ENCODE data around the gene PISD. TPM values are rescaled to one million over a fixed set of nuclear protein-coding genes. Genes with fewer than 3 reads are reported as not detected.

Gene PISD
- total RNA-seq, 1 experiment from 2014 or later: 46.4 TPM

GRCh38 chr22:31639436-31640039 lies 22.5 kb downstream of the PISD start:
- Histone ChIP-seq H3K27me3 (ENCODE audit: insufficient read depth, low read depth) (no peaks in the 10 kb centered on the region), H3K9me2 (ENCODE audit: insufficient read depth) (no peaks in the 10 kb centered on the region), H3K4me2 (no peak overlapping the region), H4K20me1 (ENCODE audit: insufficient read depth) (0 out of 2 replicates have a peak, but pooled peaks cover 19% of the 10 kb centered on the region), H3K4me3 (no peak overlapping the region), H3F3A (ENCODE audit: insufficient read depth, low read depth) (peaks cover 25% of the 10 kb centered on the region), H3K27ac (no peak overlapping the region; the same call in 1 of the 2 replicates), H3K9me3 (ENCODE audit: insufficient read depth, low read depth) (no peaks in the 10 kb centered on the region), H3K79me2 (ENCODE audit: low read depth) (peaks cover 94% of the 10 kb centered on the region), H3K36me3 (ENCODE audit: low read depth) (peaks cover 13% of the 10 kb centered on the region; the same call in 1 of the 2 replicates), H3K4me1 (replicated peaks; ENCODE audit: insufficient read depth) (peaks cover 30% of the 10 kb centered on the region), H2AFZ (no peak overlapping the region)
- BruUV-seq (replicated peaks): no TSS peak
- no peak for TF ChIP-seq CTCF (conservative IDR thresholded peaks at IDR 0.05)
- no peak for TF ChIP-seq EZH2 (IDR thresholded peaks at IDR 0.05; ENCODE audit: low read depth)
- ChIA-PET CTCF (interaction anchor here (0.6 kb wide), 1 partner anchor 26 kb away, joined by 3 read pairs; no protein-coding TSS in a partner anchor), POLR2A (ENCODE audit: unreplicated experiment) (interaction anchor here (0.6 kb wide), 2 partner anchors 23 to 180 kb away, joined by 3 to 4 read pairs; no protein-coding TSS in a partner anchor)
- intact Hi-C loops (cut with micrococcal nuclease; ENCODE audit: unreplicated experiment): loop anchor here (2.0 to 10.0 kb wide), 2 partner anchors 23 to 155 kb away; partner anchors contain the start of genes EIF4ENIF1 and PISD
- DNase-seq: peak; percentile 44 to 73

GRCh38 chr22:31637891-31638618 lies 24.0 kb downstream of the PISD start:
- Histone ChIP-seq H3K4me1 (replicated peaks; ENCODE audit: insufficient read depth) (peaks cover 41% of the 10 kb centered on the region), H3K27ac (no peak overlapping the region), H4K20me1 (ENCODE audit: insufficient read depth) (peaks cover 30% of the 10 kb centered on the region; the same call in 1 of the 2 replicates), H3K4me2 (no peak overlapping the region), H3K9me2 (ENCODE audit: insufficient read depth) (no peaks in the 10 kb centered on the region), H3F3A (ENCODE audit: insufficient read depth, low read depth) (peaks cover 32% of the 10 kb centered on the region), H3K27me3 (ENCODE audit: insufficient read depth, low read depth) (no peaks in the 10 kb centered on the region), H2AFZ (no peak overlapping the region), H3K79me2 (ENCODE audit: low read depth) (peaks cover 93% of the 10 kb centered on the region), H3K4me3 (no peak overlapping the region), H3K36me3 (ENCODE audit: low read depth) (peaks cover 6% of the 10 kb centered on the region; the same call in 1 of the 2 replicates), H3K9me3 (ENCODE audit: insufficient read depth, low read depth) (no peaks in the 10 kb centered on the region)
- BruUV-seq (replicated peaks): TSS peak; percentile 33
- DNase-seq: peak in 1 of 2 experiments; percentile 34
- CTCF ChIA-PET: interaction anchor here (0.5 kb wide), 1 partner anchor 124 kb away, joined by 3 read pairs; no protein-coding TSS in a partner anchor
- POLR2A ChIA-PET (ENCODE audit: unreplicated experiment): interaction anchor here (1.0 kb wide), 1 partner anchor 24 kb away, joined by 6 read pairs; the partner anchor contains the start of gene PISD
- no peak for TF ChIP-seq EZH2 (IDR thresholded peaks at IDR 0.05; ENCODE audit: low read depth)
- no peak for TF ChIP-seq CTCF (conservative IDR thresholded peaks at IDR 0.05)
- intact Hi-C loops (cut with micrococcal nuclease; ENCODE audit: unreplicated experiment): loop anchor here (2.0 to 10.0 kb wide), 2 partner anchors 25 to 153 kb away; partner anchors contain the start of genes EIF4ENIF1 and PISD

- no peaks in the 10 kb centered on the region for H3K9me2 ChIP-seq (ENCODE audit: insufficient read depth)
- CTCF ChIA-PET: no interaction called here
Observed at GRCh38 chr22:31637447-31637890, 24.5 kb downstream of the PISD start.

More at GRCh38 chr22:31637447-31637890, 24.5 kb downstream of the PISD start:
- no peaks in the 10 kb centered on the region for H3K27me3 ChIP-seq (ENCODE audit: insufficient read depth, low read depth)
- POLR2A ChIA-PET (ENCODE audit: unreplicated experiment): no interaction called here
- intact Hi-C loops (cut with micrococcal nuclease; ENCODE audit: unreplicated experiment): loop anchor here (10.0 kb wide), 1 partner anchor 153 kb away; the partner anchor contains the start of gene EIF4ENIF1
- no peaks in the 10 kb centered on the region for H3K9me3 ChIP-seq (ENCODE audit: insufficient read depth, low read depth)
- no peak overlapping the region for H3K4me3 ChIP-seq
- H3K4me1 ChIP-seq (replicated peaks; ENCODE audit: insufficient read depth): peaks cover 41% of the 10 kb centered on the region
- H3K4me2 ChIP-seq: no peak overlapping the region
- no TSS peak for BruUV-seq (replicated peaks)
- H3K79me2 ChIP-seq (ENCODE audit: low read depth): peaks cover 93% of the 10 kb centered on the region
- peaks cover 34% of the 10 kb centered on the region; the same call in 1 of the 2 replicates for H4K20me1 ChIP-seq (ENCODE audit: insufficient read depth)
- no peak for TF ChIP-seq EZH2 (IDR thresholded peaks at IDR 0.05; ENCODE audit: low read depth)
- no peak for TF ChIP-seq CTCF (conservative IDR thresholded peaks at IDR 0.05)
- no peak overlapping the region; the same call in 1 of the 2 replicates for H3K27ac ChIP-seq
- no peak overlapping the region for H2AFZ ChIP-seq
- H3K36me3 ChIP-seq (ENCODE audit: low read depth): peaks cover 6% of the 10 kb centered on the region; the same call in 1 of the 2 replicates
- DNase-seq: no peak
- peaks cover 32% of the 10 kb centered on the region for H3F3A ChIP-seq (ENCODE audit: insufficient read depth, low read depth)

Data from PC-9 (cell line).